Endothelial cell of umbilical vein (primary cell): ENCODE data around the gene GATAD2A. TPM values are rescaled to one million over a fixed set of nuclear protein-coding genes. Genes with fewer than 3 reads are reported as not detected.

Experiments
- BruUV-seq: library from RNA; stranded (reverse); fragments of 400-500 nt; replicated peaks from 2 replicates; lab custom pipeline; 2021; lab: Mats Ljungman, UMichigan
- CTCF ChIA-PET: fragments of 300-600, 350-600 bp; sonication (Branson Sonifier 250); formaldehyde crosslinking; loops from one replicate; lab custom pipeline; 2021; ENCODE audit warnings: antibody characterized with exemption, inconsistent platforms; lab: Charles Lee
- POLR2A ChIA-PET: fragments of 300-600, 350-600 bp; sonication (Branson Sonifier 250); formaldehyde crosslinking; loops from one replicate; lab custom pipeline; 2021; ENCODE audit warnings: antibody characterized with exemption, inconsistent platforms; lab: Charles Lee
- DNase-seq: peaks from one replicate; pipeline ENCODE4 v3.0.0-alpha.2; 2011; ENCODE audit warnings: low read depth, low spot score
- FAIRE-seq: peaks from 2 replicates; lab custom pipeline; 2011; peaks lifted over from hg19 to GRCh38; lab: Jason Lieb, UNC
- H2AFZ ChIP-seq: 2 replicates; pipeline ENCODE4 v1.6.0; 2012; ENCODE audit warnings: low read depth, low read length, control low read depth, inconsistent platforms
- H3K27ac ChIP-seq: 2 replicates; pipeline ENCODE4 v1.5.1; 2011; ENCODE audit warnings: low read depth, mild to moderate bottlenecking, control low read depth, low read length, moderate library complexity; ENCODE audit not compliant: insufficient read depth
- H3K27me3 ChIP-seq, 2 experiments: 2 replicates each; pipeline versions ENCODE4 v1.6.0 to v1.6.1; 2011; ENCODE audit warnings: low read length in 2 of 2, mixed read lengths in 1 of 2; ENCODE audit not compliant: control insufficient read depth in 2 of 2, insufficient read depth in 2 of 2
- H3K36me3 ChIP-seq, 2 experiments: 2 replicates in 1 of 2; 3 replicates in 1 of 2; pipeline ENCODE4 v1.5.1; 2011; ENCODE audit warnings: low read length in 2 of 2, mild to moderate bottlenecking in 1 of 2, moderate library complexity in 1 of 2; ENCODE audit not compliant: control insufficient read depth in 2 of 2, insufficient read depth in 2 of 2; ENCODE audit errors: extremely low read depth in 1 of 2
- H3K4me1 ChIP-seq: 3 replicates; pipeline ENCODE4 v1.5.1; 2011; ENCODE audit warnings: mild to moderate bottlenecking, low read length; ENCODE audit not compliant: control insufficient read depth, insufficient read depth; ENCODE audit errors: extremely low read depth
- H3K4me2 ChIP-seq: 2 replicates; pipeline ENCODE4 v1.6.1; 2011; ENCODE audit warnings: low read length, control low read depth, mixed read lengths; ENCODE audit not compliant: insufficient read depth
- H3K4me3 ChIP-seq, 3 experiments: fragments of 200-600 bp in 1 of 3; sonication (generic), shearing (Covaris generic) in 1 of 3; replicated peaks in 1 of 3; 2 replicates each; pipeline ENCODE4 v1.5.1; 2011 to 2016; ENCODE audit warnings: control low read depth in 3 of 3, low read length in 3 of 3, mild to moderate bottlenecking in 2 of 3, inconsistent platforms in 1 of 3, low read depth in 1 of 3, moderate library complexity in 1 of 3; ENCODE audit not compliant: insufficient read depth in 1 of 3
- H3K79me2 ChIP-seq: 2 replicates; pipeline ENCODE4 v1.6.0; 2012; ENCODE audit warnings: low read length, inconsistent platforms; ENCODE audit not compliant: control insufficient read depth, insufficient read depth
- H3K9ac ChIP-seq: replicated peaks from 2 replicates; pipeline ENCODE3; 2011; ENCODE audit warnings: low read length, control low read depth; ENCODE audit not compliant: insufficient read depth; ENCODE audit errors: extremely low read depth
- H3K9me1 ChIP-seq: replicated peaks from 3 replicates; pipeline ENCODE4 v1.6.0; 2011; ENCODE audit warnings: mild to moderate bottlenecking, low read length; ENCODE audit not compliant: control insufficient read depth, insufficient read depth; ENCODE audit errors: extremely low read depth
- H3K9me3 ChIP-seq: replicated peaks from 2 replicates; pipeline ENCODE4 v1.5.1; 2012; ENCODE audit warnings: low read length, inconsistent platforms; ENCODE audit not compliant: control insufficient read depth, insufficient read depth
- H4K20me1 ChIP-seq: replicated peaks from 2 replicates; pipeline ENCODE3; 2011; ENCODE audit warnings: mild to moderate bottlenecking, low read length; ENCODE audit not compliant: control insufficient read depth, insufficient read depth; ENCODE audit errors: extremely low read depth
- CTCF ChIP-seq, 2 donors: IDR thresholded peaks; 1 replicate in 1 of 2; 2 replicates in 1 of 2; pipeline ENCODE4 v1.5.1; 2011; ENCODE audit warnings: low read length in 2 of 2, mild to moderate bottlenecking in 2 of 2, moderate library complexity in 2 of 2, control low read depth in 1 of 2, inconsistent platforms in 1 of 2, low read depth in 1 of 2; ENCODE audit not compliant: insufficient read depth in 1 of 2; ENCODE audit errors: extremely low read depth in 1 of 2
- EZH2 ChIP-seq: IDR thresholded peaks from 2 replicates; pipeline ENCODE4 v1.6.1; 2012; ENCODE audit warnings: borderline replicate concordance, low read depth, mild to moderate bottlenecking, moderate library complexity, low read length, inconsistent platforms; ENCODE audit not compliant: severe bottlenecking
- FOS ChIP-seq: IDR thresholded peaks from 2 replicates; pipeline ENCODE4 v1.6.1; 2011; ENCODE audit warnings: mild to moderate bottlenecking, low read length, moderate library complexity, borderline replicate concordance; ENCODE audit not compliant: insufficient read depth
- GATA2 ChIP-seq: IDR thresholded peaks from 2 replicates; pipeline ENCODE4 v1.7.0; 2011; ENCODE audit warnings: low read depth, mild to moderate bottlenecking, moderate library complexity, mixed read lengths, low read length; ENCODE audit not compliant: insufficient read length, insufficient read depth
- JUN ChIP-seq: IDR thresholded peaks from 2 replicates; pipeline ENCODE4 v1.6.1; 2011; ENCODE audit warnings: borderline replicate concordance, low read depth; ENCODE audit not compliant: insufficient read length, insufficient read depth
- MAX ChIP-seq: IDR thresholded peaks from 2 replicates; pipeline ENCODE4 v1.6.1; 2011; ENCODE audit not compliant: insufficient read depth, insufficient read length
- MYC ChIP-seq: IDR thresholded peaks from one replicate; pipeline ENCODE4 v1.6.1; 2011; ENCODE audit warnings: mild to moderate bottlenecking, low read depth, low read length
- POLR2A ChIP-seq: IDR thresholded peaks from 2 replicates; pipeline ENCODE4 v1.6.1; 2012; ENCODE audit warnings: low read depth, mild to moderate bottlenecking, control low read depth, low read length
- POLR2AphosphoS5 ChIP-seq: IDR thresholded peaks from 2 replicates; pipeline ENCODE4 v1.6.1; 2012; ENCODE audit warnings: low read depth, mild to moderate bottlenecking, control low read depth, low read length, moderate library complexity; ENCODE audit not compliant: insufficient read depth
- dilution Hi-C: fragments of 300-500 bp; cut with MboI; formaldehyde crosslinking; loops from one replicate; pipeline ENCODE4 v1.15.0; 2019; ENCODE audit warnings: low sequenced_read_pairs; ENCODE audit not compliant: extremely low pct_ligation_motif_present
- intact Hi-C: fragments of 100-400 bp; cut with micrococcal nuclease; formaldehyde crosslinking; loops from one replicate; pipeline ENCODE4 v1.10.0; 2022
- polyA plus RNA-seq, 4 experiments: library from polyadenylated mRNA; depleted of rRNA in 3 of 4; stranded (reverse) in 3 of 4; unstranded in 1 of 4; fragments of >200 nt; gene quantifications; 2 replicates each; pipeline versions ENCODE4 v1.2.1 to v1.2.3, GENCODE V29; 2011 to 2012; ENCODE audit warnings: missing spikeins in 1 of 4
- total RNA-seq: library from RNA; stranded (reverse); gene quantifications from 2 replicates; pipeline ENCODE4 v1.2.3, GENCODE V29; 2021

Gene GATAD2A
- total and polyA plus RNA-seq, 2 donors (not counting 3 experiments of a cell fraction or from before 2014, with no cell fraction given): 27.3 to 134 TPM

DNA sequence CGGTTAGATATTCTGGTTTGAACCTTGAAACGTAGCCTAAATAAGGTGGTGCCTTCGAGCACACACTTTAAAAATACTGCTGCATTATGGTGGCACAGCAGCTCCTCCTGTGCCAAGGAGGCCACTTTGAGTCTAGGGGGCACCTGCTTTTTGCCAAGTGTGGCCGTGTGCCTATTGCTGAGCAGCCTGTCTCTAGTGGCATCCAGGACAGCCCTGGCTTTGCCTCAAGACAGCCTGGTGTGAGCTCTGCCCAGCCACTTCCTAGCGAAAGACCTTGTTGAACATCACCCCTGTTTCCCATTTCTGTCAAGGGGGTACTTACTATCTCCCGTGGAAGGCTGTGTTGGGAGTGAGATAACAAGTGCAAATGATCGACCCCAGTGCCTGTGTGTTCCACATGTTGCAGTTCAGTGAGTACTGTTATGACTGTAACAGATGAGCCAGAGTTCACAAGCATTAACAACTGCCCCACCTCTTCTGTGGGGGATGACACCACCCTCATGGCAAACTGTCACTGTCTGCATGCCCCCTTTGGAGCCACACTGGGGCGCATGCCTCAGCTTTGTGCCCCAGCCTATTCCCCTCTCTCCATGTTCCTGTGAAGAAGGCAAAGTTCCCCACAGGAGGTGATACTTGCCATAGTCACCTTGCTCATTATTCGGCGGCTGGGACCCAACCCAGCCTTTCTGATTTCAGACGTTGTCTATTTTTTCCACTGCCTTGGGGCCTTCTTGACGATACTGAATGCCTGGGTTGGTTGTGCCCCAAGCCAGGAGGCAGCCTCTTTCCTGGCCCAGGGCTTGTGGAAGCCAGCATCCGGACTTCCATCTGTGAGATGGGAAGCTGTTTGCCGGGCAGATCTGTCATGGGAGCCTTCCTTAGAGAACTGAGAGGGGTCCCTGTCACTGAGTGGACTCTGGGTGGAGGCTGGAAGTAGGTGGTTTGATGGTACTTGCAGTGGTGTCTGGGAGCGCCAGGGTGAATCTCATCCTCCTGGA lies 5.4 kb downstream of the GATAD2A start:
- no peak for TF ChIP-seq MAX
- TF ChIP-seq FOS: no peak
- TF ChIP-seq EZH2: no peak
- TF ChIP-seq GATA2: no peak
- no peak for TF ChIP-seq JUN
- no peak for TF ChIP-seq POLR2A
- TF ChIP-seq MYC: no peak
- no peak for TF ChIP-seq CTCF (IDR thresholded peaks at IDR 0.05; ENCODE audit: extremely low read depth in 1 of 2, insufficient read depth in 1 of 2, low read depth in 1 of 2, low read length in 2 of 2)
- TF ChIP-seq POLR2AphosphoS5: no peak
- FAIRE-seq: no peak
- POLR2A ChIA-PET: no interaction called here
- Histone ChIP-seq H3K36me3 (peaks cover 0 to 2% of the 10 kb centered on the region in 2 experiments), H3K4me3 (no peak overlapping the region), H2AFZ (no peak overlapping the region), H4K20me1 (peaks cover 13% of the 10 kb centered on the region), H3K79me2 (peaks cover 96% of the 10 kb centered on the region), H3K4me2 (no peak overlapping the region), H3K9ac (no peak overlapping the region), H3K9me1 (no peaks in the 10 kb centered on the region), H3K4me1 (peaks cover 9% of the 10 kb centered on the region), H3K9me3 (no peaks in the 10 kb centered on the region), H3K27ac (no peak overlapping the region), H3K27me3 (no peaks in the 10 kb centered on the region)
- intact Hi-C loops: no loop called here
- CTCF ChIA-PET: interaction anchor here (1.6 kb wide), 1 partner anchor 26 kb away, joined by 5 read pairs; no protein-coding TSS in a partner anchor
- no TSS peak for BruUV-seq
- dilution Hi-C loops: no loop called here
- DNase-seq: no peak
